ENCODE results near the gene MACROD2. TPM values are rescaled to one million over a fixed set of nuclear protein-coding genes. Genes with fewer than 3 reads are reported as not detected.
"Not testable (repeated sequence)": the region's sequence is repeated elsewhere in the genome, so short reads cannot be mapped to it uniquely, and the experiment has no call there.

MACROD2 gene
- total RNA-seq, 2 experiments from 2014 or later: not detected

- ChIA-PET CTCF (no interaction called here), POLR2A (no interaction called here)
- no peak for DNase-seq
- H3K27ac Mint-ChIP-seq: no peak overlapping the region
- peaks cover 15% of the 10 kb centered on the region for H3K9me3 Mint-ChIP-seq
- H3K4me1 Mint-ChIP-seq: no peaks in the 10 kb centered on the region
- H3K27me3 Mint-ChIP-seq: no peaks in the 10 kb centered on the region
- no peaks in the 10 kb centered on the region for H3K36me3 Mint-ChIP-seq (ENCODE audit: low read depth)
- no peak overlapping the region for H3K4me3 Mint-ChIP-seq
Measured at GRCh38 chr20:15185322-15185721, 1190.0 kb downstream of the MACROD2 start.

- ChIA-PET CTCF (no interaction called here), POLR2A (no interaction called here)
- Mint-ChIP-seq H3K27me3 (no peaks in the 10 kb centered on the region), H3K27ac (no peak overlapping the region), H3K4me3 (no peak overlapping the region), H3K9me3 (peaks cover 15% of the 10 kb centered on the region), H3K36me3 (ENCODE audit: low read depth) (no peaks in the 10 kb centered on the region), H3K4me1 (no peaks in the 10 kb centered on the region)
- DNase-seq: no peak
Measured at GRCh38 chr20:15185913-15186312, 1190.6 kb downstream of the MACROD2 start.

GRCh38 chr20:15187612-15188011, 1192.3 kb downstream of the MACROD2 start:
- ChIA-PET POLR2A (no interaction called here), CTCF (no interaction called here)
- peaks cover 13% of the 10 kb centered on the region for H3K9me3 Mint-ChIP-seq
- no peak overlapping the region for H3K4me3 Mint-ChIP-seq
- H3K36me3 Mint-ChIP-seq (ENCODE audit: low read depth): no peaks in the 10 kb centered on the region
- no peaks in the 10 kb centered on the region for H3K27me3 Mint-ChIP-seq
- H3K4me1 Mint-ChIP-seq: no peaks in the 10 kb centered on the region
- no peak overlapping the region for H3K27ac Mint-ChIP-seq
- DNase-seq: no peak

GRCh38 chr20:15188415-15188814, 1193.1 kb downstream of the MACROD2 start:
- ChIA-PET POLR2A (no interaction called here), CTCF (no interaction called here)
- DNase-seq: no peak
- H3K27me3 Mint-ChIP-seq: no peaks in the 10 kb centered on the region
- no peak overlapping the region for H3K4me3 Mint-ChIP-seq
- no peaks in the 10 kb centered on the region for H3K4me1 Mint-ChIP-seq
- peaks cover 9% of the 10 kb centered on the region for H3K9me3 Mint-ChIP-seq
- no peaks in the 10 kb centered on the region for H3K36me3 Mint-ChIP-seq (ENCODE audit: low read depth)
- H3K27ac Mint-ChIP-seq: no peak overlapping the region

GRCh38 chr20:15191082-15191723, 1195.9 kb downstream of the MACROD2 start:
- Mint-ChIP-seq H3K36me3 (ENCODE audit: low read depth) (no peaks in the 10 kb centered on the region), H3K4me3 (no peak overlapping the region), H3K4me1 (no peaks in the 10 kb centered on the region), H3K9me3 (peaks cover 14% of the 10 kb centered on the region), H3K27ac (no peak overlapping the region), H3K27me3 (no peaks in the 10 kb centered on the region)
- CTCF ChIA-PET: no interaction called here
- POLR2A ChIA-PET: no interaction called here
- no peak for DNase-seq

GRCh38 chr20:15195378-15195777, 1200.1 kb downstream of the MACROD2 start:
- no peaks in the 10 kb centered on the region for H3K4me1 Mint-ChIP-seq
- H3K4me3 Mint-ChIP-seq: no peak overlapping the region
- no peak for DNase-seq
- H3K36me3 Mint-ChIP-seq (ENCODE audit: low read depth): no peaks in the 10 kb centered on the region
- CTCF ChIA-PET: no interaction called here
- no peaks in the 10 kb centered on the region for H3K27me3 Mint-ChIP-seq
- H3K27ac Mint-ChIP-seq: no peak overlapping the region
- POLR2A ChIA-PET: no interaction called here
- H3K9me3 Mint-ChIP-seq: peaks cover 4% of the 10 kb centered on the region

GRCh38 chr20:15196547-15197255, 1201.4 kb downstream of the MACROD2 start:
- Mint-ChIP-seq H3K27me3 (no peaks in the 10 kb centered on the region), H3K4me3 (no peak overlapping the region), H3K9me3 (peaks cover 7% of the 10 kb centered on the region), H3K36me3 (ENCODE audit: low read depth) (no peaks in the 10 kb centered on the region), H3K27ac (no peak overlapping the region), H3K4me1 (no peaks in the 10 kb centered on the region)
- DNase-seq: no peak
- ChIA-PET CTCF (no interaction called here), POLR2A (no interaction called here)

- H3K4me1 Mint-ChIP-seq; H3K9me3 Mint-ChIP-seq; POLR2A ChIA-PET; H3K27ac Mint-ChIP-seq; CTCF ChIA-PET; DNase-seq; H3K27me3 Mint-ChIP-seq; H3K4me3 Mint-ChIP-seq; H3K36me3 Mint-ChIP-seq (ENCODE audit: low read depth): not testable (repeated sequence)
Measured at GRCh38 chr20:15198017-15198416, 1202.7 kb downstream of the MACROD2 start.

- POLR2A ChIA-PET: no interaction called here
- no peak for DNase-seq
- no peaks in the 10 kb centered on the region for H3K36me3 Mint-ChIP-seq (ENCODE audit: low read depth)
- H3K4me3 Mint-ChIP-seq: no peak overlapping the region
- H3K4me1 Mint-ChIP-seq: no peaks in the 10 kb centered on the region
- H3K27me3 Mint-ChIP-seq: no peaks in the 10 kb centered on the region
- H3K9me3 Mint-ChIP-seq: peaks cover 6% of the 10 kb centered on the region
- no peak overlapping the region for H3K27ac Mint-ChIP-seq
- CTCF ChIA-PET: no interaction called here
Measured at GRCh38 chr20:15199698-15200097, 1204.4 kb downstream of the MACROD2 start.

GRCh38 chr20:15200147-15200565, 1204.8 kb downstream of the MACROD2 start:
- Mint-ChIP-seq H3K4me3 (no peak overlapping the region), H3K36me3 (ENCODE audit: low read depth) (no peaks in the 10 kb centered on the region), H3K27me3 (no peaks in the 10 kb centered on the region), H3K4me1 (no peaks in the 10 kb centered on the region), H3K9me3 (peaks cover 6% of the 10 kb centered on the region), H3K27ac (no peak overlapping the region)
- DNase-seq: no peak
- CTCF ChIA-PET: no interaction called here
- POLR2A ChIA-PET: no interaction called here

- Mint-ChIP-seq H3K27ac (no peak overlapping the region), H3K4me1 (no peaks in the 10 kb centered on the region)
- CTCF ChIA-PET: no interaction called here
Measured at GRCh38 chr20:15201602-15202001, 1206.3 kb downstream of the MACROD2 start.

GRCh38 chr20:15204234-15204633, 1208.9 kb downstream of the MACROD2 start:
- no peak for DNase-seq
- ChIA-PET CTCF (no interaction called here), POLR2A (no interaction called here)
- no peak overlapping the region for H3K27ac Mint-ChIP-seq
- no peaks in the 10 kb centered on the region for H3K27me3 Mint-ChIP-seq
- no peaks in the 10 kb centered on the region for H3K4me1 Mint-ChIP-seq
- H3K4me3 Mint-ChIP-seq: no peak overlapping the region
- H3K9me3 Mint-ChIP-seq: peaks cover 10% of the 10 kb centered on the region
- H3K36me3 Mint-ChIP-seq (ENCODE audit: low read depth): no peaks in the 10 kb centered on the region

More at GRCh38 chr20:15201602-15202001, 1206.3 kb downstream of the MACROD2 start:
- Mint-ChIP-seq H3K27me3 (no peaks in the 10 kb centered on the region), H3K9me3 (peaks cover 3% of the 10 kb centered on the region), H3K4me3 (no peak overlapping the region), H3K36me3 (ENCODE audit: low read depth) (no peaks in the 10 kb centered on the region)
- POLR2A ChIA-PET: no interaction called here
- no peak for DNase-seq

- Mint-ChIP-seq H3K27ac (no peak overlapping the region), H3K4me3 (no peak overlapping the region), H3K4me1 (no peaks in the 10 kb centered on the region), H3K9me3 (peaks cover 10% of the 10 kb centered on the region), H3K36me3 (ENCODE audit: low read depth) (no peaks in the 10 kb centered on the region), H3K27me3 (no peaks in the 10 kb centered on the region)
- ChIA-PET POLR2A (no interaction called here), CTCF (no interaction called here)
- no peak for DNase-seq
Measured at GRCh38 chr20:15205028-15205427, 1209.7 kb downstream of the MACROD2 start.

GRCh38 chr20:15205719-15206118, 1210.4 kb downstream of the MACROD2 start:
- CTCF ChIA-PET: no interaction called here
- Mint-ChIP-seq H3K36me3 (ENCODE audit: low read depth) (no peaks in the 10 kb centered on the region), H3K4me3 (no peak overlapping the region), H3K27me3 (no peaks in the 10 kb centered on the region), H3K27ac (no peak overlapping the region), H3K4me1 (no peaks in the 10 kb centered on the region), H3K9me3 (peaks cover 10% of the 10 kb centered on the region)
- no peak for DNase-seq
- POLR2A ChIA-PET: no interaction called here

Data from activated CD4-positive, alpha-beta memory T cell treated with anti-CD3 and anti-CD28 coated beads, Interleukin-2, amount 10 ng/mL, durations not matched to agents 7 days and 5 days (primary cell).